ENCODE measurements around the gene PAK6. TPM values are rescaled to one million over a fixed set of nuclear protein-coding genes. Genes with fewer than 3 reads are reported as not detected.

PAK6 gene
- total RNA-seq, 1 donor from 2014 or later, result 13.2 TPM

- TF ChIP-seq CTCF (IDR thresholded peaks at IDR 0.05; ENCODE audit: unreplicated experiment), result no peak
- no peak overlapping the region for H3K4me3 Mint-ChIP-seq (ENCODE audit: low read depth)
- no peak overlapping the region for H3K27ac Mint-ChIP-seq
- peaks cover 5% of the 10 kb centered on the region for H3K4me1 Mint-ChIP-seq (ENCODE audit: low read depth)
- H3K27me3 Mint-ChIP-seq, result peaks cover 53% of the 10 kb centered on the region
- peaks cover 3% of the 10 kb centered on the region for H3K9me3 Mint-ChIP-seq (ENCODE audit: low read depth)
- H3K36me3 Mint-ChIP-seq (ENCODE audit: insufficient read depth), result no peaks in the 10 kb centered on the region
- DNase-seq (ENCODE audit: low spot score, unreplicated experiment), result no peak
Measured at GRCh38 chr15:40300367-40300766, 61.5 kb downstream of the PAK6 start.

GRCh38 chr15:40300771-40301170 is 61.9 kb downstream of the PAK6 start:
- H3K27me3 Mint-ChIP-seq, result peaks cover 49% of the 10 kb centered on the region
- H3K9me3 Mint-ChIP-seq (ENCODE audit: low read depth), result peaks cover 3% of the 10 kb centered on the region
- no peak for TF ChIP-seq CTCF (IDR thresholded peaks at IDR 0.05; ENCODE audit: unreplicated experiment)
- no peaks in the 10 kb centered on the region for H3K36me3 Mint-ChIP-seq (ENCODE audit: insufficient read depth)
- H3K27ac Mint-ChIP-seq, result no peak overlapping the region
- H3K4me1 Mint-ChIP-seq (ENCODE audit: low read depth), result peaks cover 5% of the 10 kb centered on the region
- no peak for DNase-seq (ENCODE audit: low spot score, unreplicated experiment)
- H3K4me3 Mint-ChIP-seq (ENCODE audit: low read depth), result no peak overlapping the region

- no peak for TF ChIP-seq CTCF (IDR thresholded peaks at IDR 0.05; ENCODE audit: unreplicated experiment)
- Mint-ChIP-seq H3K4me3 (ENCODE audit: low read depth) (peak overlapping the region; percentile 60), H3K9me3 (ENCODE audit: low read depth) (peaks cover 3% of the 10 kb centered on the region), H3K36me3 (ENCODE audit: insufficient read depth) (no peaks in the 10 kb centered on the region), H3K27ac (peak overlapping the region; percentile 11), H3K4me1 (ENCODE audit: low read depth) (peaks cover 5% of the 10 kb centered on the region), H3K27me3 (peaks cover 44% of the 10 kb centered on the region)
- no peak for DNase-seq (ENCODE audit: low spot score, unreplicated experiment)
Measured at GRCh38 chr15:40301467-40302179, 62.8 kb downstream of the PAK6 start.

GRCh38 chr15:40302288-40302886 is 63.5 kb downstream of the PAK6 start:
- DNase-seq (ENCODE audit: low spot score, unreplicated experiment), result no peak
- Mint-ChIP-seq H3K27me3 (peaks cover 39% of the 10 kb centered on the region), H3K4me1 (ENCODE audit: low read depth) (peaks cover 2% of the 10 kb centered on the region), H3K27ac (no peak overlapping the region), H3K4me3 (ENCODE audit: low read depth) (no peak overlapping the region), H3K36me3 (ENCODE audit: insufficient read depth) (no peaks in the 10 kb centered on the region), H3K9me3 (ENCODE audit: low read depth) (peaks cover 3% of the 10 kb centered on the region)
- no peak for TF ChIP-seq CTCF (IDR thresholded peaks at IDR 0.05; ENCODE audit: unreplicated experiment)

- H3K27me3 Mint-ChIP-seq, result peaks cover 33% of the 10 kb centered on the region
- DNase-seq (ENCODE audit: low spot score, unreplicated experiment), result no peak
- H3K36me3 Mint-ChIP-seq (ENCODE audit: insufficient read depth), result no peaks in the 10 kb centered on the region
- H3K4me3 Mint-ChIP-seq (ENCODE audit: low read depth), result no peak overlapping the region
- TF ChIP-seq CTCF (IDR thresholded peaks at IDR 0.05; ENCODE audit: unreplicated experiment), result no peak
- peak overlapping the region; percentile 20 for H3K27ac Mint-ChIP-seq
- peaks cover 2% of the 10 kb centered on the region for H3K4me1 Mint-ChIP-seq (ENCODE audit: low read depth)
- H3K9me3 Mint-ChIP-seq (ENCODE audit: low read depth), result peaks cover 3% of the 10 kb centered on the region
Measured at GRCh38 chr15:40302981-40303380, 64.1 kb downstream of the PAK6 start.

Measured in progenitor cell of endocrine pancreas (in vitro differentiated cells).